GM19239 (cell line): ENCODE results near the gene MAP7D1.

ENCODE experiments used
- DNase-seq: peaks from one replicate; pipeline ENCODE4 v3.0.0; 2011; ENCODE audit warnings: low spot score; ENCODE audit not compliant: insufficient read length
- FAIRE-seq: peaks from 2 replicates; lab custom pipeline; 2011; peaks lifted over from hg19 to GRCh38; lab: Jason Lieb, UNC

Gene MAP7D1

DNA sequence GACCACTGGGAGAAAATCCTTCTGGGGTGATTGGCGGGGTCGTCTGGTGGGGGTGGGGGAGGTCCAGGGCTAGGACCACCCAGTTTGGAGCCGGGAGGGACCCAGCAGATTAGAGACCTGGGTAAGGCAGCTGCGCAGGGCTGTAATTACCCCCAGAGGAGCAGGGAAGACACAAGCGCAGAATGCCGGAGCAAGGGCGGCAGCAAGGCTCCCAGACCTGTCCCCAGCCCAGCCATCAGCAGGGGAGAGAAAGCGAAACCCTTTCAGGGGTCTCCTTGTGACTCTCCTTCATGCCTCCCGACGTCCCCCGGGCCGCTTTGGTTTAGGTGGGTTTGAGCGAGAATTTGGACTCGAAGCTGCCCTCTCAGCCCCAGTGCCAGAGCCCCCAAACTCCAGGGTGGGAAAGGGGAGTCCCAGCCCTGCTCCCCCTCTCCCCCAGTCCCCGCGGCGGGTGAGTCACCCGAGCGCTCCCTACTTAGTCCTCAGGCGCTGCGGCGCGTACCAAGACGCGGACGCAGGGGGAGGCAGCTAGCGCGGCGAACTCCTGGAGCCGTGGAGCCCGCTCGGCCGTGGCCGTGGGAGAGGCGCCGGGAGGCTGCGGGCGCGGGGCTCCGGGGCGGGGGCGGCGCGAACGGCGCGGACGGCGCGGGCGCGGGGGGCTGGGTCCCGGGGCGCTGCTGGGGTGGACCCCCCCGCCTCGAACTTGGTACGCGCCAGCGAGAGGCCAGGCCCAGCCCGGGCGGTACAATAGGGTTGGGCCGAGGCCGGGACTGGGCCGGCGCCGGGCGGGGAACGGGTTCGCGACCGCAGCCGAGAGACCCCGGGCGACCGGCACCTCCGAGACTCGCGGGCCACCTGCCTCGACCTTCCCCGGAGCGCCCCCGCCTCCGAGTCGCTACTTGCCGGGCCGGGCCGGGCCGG lies at the start of gene MAP7D1:
Gene MAP7D1, plus strand, starts transcription at position 753 of the 921 bp plus-strand sequence. CDS start 258 bp downstream, outside the sequence.
- FAIRE-seq, result peak; percentile 94

DNA sequence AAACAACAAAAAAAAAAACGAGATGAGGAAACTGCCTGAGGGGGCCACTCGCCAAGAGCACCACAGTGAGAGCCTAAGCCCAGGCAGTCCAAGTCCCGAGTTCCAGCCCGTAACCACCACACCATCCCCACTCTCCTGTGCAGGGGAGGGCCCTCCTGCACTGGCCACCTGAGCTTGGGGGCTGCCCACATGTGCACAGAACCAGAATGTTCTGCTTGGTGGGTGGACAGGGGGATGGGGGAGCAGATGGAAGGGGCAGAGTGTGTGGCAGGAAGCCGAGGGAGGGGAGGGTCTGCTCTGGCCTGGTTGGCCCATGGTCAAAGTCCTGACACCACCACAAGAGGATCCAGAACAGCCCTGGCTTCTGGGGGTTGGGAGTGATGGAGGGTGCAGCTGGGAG lies 49.7 kb upstream of the MAP7D1 start:
- FAIRE-seq, result no peak
- no peak for DNase-seq

More for the DNA sequence above, at the start of gene MAP7D1:
- DNase-seq, result peak; percentile 78

DNA sequence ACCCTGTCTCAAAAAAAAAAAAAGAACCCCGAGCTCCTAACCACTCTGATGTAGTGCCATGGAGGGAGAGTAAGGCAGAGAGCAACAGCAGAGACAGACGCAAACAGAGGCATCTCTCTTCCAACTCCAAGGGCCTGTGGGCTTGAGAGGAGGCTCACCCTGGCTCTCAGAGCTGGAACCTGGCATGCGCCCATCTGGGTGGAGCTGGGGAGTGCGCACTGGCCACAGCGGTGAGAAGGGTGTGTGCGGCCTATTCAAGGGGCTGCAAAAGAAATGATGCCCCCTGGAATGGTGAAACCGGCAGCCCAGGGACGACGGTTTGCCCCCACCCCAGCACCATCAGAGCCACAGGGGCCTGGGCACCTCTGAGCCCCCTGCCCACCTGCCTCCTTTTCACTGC lies 48.6 kb upstream of the MAP7D1 start:
- DNase-seq, result no peak
- no peak for FAIRE-seq

DNA sequence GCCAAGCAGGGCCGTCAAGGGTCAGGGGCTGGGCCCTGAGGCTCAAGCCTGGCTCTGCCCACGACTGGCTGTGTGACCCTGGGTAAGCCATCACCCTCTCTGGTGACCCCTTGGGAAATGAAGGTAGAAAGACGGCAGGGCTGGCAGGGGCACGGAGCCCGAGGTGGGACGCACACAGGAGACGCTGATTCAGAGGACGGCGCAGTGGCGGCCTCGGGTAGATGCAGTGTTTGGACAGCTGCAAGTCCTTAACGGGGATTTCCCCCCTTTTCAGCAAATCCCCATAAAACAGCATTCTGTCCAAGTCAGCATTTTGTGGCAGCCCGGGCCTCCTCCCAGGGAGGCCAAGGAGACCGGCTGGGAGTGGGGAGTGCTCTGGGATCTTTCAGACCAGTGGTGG lies 47.6 kb upstream of the MAP7D1 start:
- no peak for FAIRE-seq
- DNase-seq, result no peak

DNA sequence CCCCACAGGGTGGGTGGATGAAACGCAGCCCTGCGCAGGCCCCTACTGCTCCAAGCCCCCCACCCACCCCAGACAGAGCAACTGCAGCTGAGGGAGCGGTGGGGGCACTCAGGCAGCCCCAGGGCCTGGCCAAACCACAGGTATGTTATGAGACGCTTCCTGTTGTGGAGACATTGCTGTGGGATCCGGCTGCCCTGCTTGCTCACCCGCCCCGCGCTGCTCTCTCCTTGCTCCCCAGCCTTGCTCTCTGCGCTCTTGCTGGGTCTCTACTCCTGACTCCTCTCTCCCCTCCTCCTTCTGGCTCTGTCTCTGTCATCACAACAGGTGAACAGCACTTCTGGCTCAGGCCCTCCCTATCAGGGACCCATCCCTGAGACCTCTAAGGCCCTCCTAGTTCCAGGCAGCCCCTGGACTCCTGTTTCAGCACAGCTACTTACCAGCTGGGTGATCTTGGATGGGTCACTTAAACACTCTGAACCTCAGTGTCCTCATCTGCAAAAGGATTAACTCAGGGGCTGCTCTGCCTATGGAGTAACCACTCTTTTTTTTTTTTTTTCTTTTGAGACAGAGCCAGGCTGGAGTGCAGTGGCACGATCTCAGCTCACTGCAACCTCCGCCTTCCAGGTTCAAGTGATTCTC lies 46.8 kb upstream of the MAP7D1 start:
- no peak for DNase-seq
- FAIRE-seq, result no peak

DNA sequence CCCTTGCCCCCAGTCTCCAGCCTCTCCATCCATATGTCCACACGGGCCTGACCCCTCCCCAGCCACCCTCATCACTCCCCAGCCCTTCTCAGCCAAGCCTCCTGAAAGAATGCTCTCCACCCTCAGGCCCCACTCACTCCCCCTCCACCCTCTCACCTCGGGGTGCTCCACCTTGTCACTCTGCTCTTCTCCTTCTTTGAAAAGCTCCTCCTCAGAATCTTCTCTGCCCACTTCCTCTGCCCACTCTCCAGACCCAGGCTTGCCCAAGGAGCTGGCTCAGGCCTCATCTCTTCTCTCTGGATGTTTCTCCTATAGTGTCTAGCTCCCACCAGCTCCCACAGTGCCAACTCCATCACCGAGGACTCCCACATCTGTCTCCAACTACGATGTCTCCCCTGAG lies 44.8 kb upstream of the MAP7D1 start:
- FAIRE-seq (no peak), DNase-seq (no peak)

DNA sequence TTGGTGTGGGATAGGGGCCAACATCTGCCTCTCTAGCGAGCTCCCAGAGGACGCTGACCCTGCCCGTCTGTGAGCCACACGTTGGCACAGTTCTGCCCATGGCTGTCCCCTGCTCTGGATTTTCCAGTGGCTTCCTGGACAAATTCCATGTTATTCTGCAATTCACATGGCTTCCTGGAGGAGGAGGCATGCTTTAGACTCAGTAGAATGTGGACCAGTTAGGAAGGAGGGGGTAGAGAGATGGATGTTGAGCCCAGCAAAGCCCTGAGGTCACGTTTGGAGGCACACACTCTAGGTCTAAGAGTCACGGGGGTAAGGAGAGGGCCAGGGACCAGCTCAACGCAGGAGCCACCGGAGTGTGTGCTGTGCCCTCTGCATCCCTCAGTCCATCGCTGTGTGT lies 43.1 kb upstream of the MAP7D1 start:
- DNase-seq, result no peak
- no peak for FAIRE-seq

DNA sequence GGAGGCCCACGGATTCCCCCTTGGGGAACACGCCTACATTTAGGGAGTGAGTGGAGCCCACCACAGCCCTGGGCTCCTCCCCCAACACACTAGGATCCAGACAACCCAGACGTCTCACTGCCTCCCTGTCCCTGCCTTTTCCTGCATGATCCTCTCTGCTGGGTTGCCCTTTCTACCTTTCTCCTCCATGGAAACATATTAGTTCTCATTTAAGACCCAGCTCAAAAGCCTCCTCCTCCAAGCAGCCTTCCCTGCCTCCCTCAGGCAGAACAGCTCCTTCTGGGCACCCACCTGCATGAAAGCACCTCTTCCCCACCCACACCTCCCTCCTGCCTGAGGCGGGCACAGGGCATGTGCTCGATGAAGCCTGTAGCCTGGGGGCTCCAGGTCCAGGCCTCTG lies 41.6 kb upstream of the MAP7D1 start:
- FAIRE-seq, result no peak
- DNase-seq, result no peak

DNA sequence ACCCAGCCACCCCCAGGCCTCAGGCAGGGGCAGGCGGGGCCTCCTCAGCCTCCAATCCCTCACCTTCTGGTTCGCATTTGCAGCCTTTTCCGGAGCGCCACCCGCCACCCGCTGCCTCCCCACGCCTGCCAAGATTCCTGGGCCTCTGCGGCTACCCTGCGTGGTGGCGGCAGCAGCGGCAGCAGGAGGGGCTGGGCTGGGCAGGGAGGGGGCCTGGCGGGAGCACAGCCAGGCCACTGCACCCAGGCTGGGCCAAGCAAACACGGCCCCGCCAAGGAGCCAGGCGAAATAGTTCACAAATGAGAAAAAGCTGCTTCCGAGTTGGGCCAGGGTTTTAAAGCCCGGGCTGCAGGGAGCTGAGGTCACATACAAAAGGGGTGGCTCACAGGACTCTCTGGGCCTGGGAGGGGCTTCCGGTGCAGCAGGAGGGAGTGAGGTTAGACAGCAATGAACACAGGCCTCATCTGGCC lies 40.7 kb upstream of the MAP7D1 start:
- DNase-seq (no peak), FAIRE-seq (no peak)

DNA sequence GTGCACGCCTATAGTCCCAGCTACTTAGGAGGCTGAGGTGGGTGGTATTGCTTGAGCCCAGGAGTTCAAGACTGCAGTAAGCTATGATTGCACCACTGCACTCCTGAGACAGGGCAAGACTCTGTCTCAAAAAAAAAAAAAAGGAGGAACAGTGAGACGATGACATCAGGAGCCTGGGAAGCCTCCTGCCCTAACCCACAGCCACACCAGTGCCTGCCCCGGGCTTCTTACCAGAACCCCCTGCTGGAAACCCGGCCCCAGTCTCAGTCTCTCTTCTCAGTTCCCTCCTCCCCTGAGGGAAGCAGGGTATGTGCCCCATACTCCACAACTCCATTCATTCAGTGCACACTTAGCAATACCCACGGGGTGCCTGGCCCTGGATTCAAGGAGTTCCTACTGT lies 40.0 kb upstream of the MAP7D1 start:
- DNase-seq, result no peak
- FAIRE-seq, result no peak

DNA sequence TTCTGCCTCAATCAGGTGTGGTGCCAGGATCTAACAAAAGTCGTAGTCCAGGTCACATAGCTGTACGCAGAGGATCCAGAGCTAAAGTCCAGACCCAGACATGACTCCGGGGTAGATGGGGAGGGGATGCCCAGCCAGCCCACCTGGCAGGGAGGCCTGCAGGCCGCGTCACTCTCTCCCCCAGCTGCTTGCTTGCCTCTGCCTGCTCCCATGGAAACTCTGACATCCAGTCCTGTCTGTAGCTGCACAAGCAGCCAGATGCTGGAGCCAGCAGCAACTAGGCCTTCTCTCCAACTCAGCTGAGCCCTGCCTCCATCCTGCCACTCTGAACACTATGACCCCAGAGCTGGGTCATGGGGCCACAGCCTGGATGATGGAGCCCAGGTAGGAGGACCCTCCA lies 39.1 kb upstream of the MAP7D1 start:
- FAIRE-seq, result no peak
- no peak for DNase-seq

DNA sequence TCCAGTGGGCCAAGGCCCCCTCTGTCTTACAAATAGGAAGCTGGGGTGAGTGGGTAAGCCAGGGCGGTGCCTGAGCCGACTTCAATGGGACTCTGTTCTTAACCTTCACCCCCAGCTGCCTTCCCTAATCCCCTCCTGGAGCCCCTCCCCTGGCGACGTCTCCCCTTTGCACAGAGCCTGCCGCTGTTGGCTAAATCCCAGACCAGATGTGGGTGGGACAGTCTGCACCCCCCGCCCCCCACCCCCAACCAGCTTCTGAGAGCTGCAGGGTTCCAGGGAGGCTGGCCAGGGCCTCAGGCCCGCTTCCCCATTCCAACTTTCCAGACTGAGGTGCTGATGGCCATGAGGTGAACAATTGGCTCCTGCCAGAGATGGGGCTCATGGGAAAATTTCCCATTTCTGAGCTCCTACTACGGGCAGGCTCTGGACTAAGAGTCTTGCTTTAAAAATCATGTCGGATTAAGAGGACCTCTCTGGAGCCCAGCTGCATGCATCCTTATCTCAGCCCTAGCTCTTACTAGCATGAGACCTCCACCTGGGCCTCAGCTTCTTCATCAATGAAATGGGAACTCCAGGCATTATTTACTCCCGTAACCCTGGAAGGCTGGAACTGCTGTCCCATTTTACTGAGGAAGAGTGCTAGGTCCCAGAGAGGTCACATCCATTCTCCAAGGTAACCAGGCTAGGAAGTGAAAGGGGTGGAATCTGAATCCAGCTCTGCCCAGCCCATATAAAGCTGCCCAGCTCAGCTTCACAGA lies 37.3 kb upstream of the MAP7D1 start:
- no peak for DNase-seq
- FAIRE-seq, result no peak

DNA sequence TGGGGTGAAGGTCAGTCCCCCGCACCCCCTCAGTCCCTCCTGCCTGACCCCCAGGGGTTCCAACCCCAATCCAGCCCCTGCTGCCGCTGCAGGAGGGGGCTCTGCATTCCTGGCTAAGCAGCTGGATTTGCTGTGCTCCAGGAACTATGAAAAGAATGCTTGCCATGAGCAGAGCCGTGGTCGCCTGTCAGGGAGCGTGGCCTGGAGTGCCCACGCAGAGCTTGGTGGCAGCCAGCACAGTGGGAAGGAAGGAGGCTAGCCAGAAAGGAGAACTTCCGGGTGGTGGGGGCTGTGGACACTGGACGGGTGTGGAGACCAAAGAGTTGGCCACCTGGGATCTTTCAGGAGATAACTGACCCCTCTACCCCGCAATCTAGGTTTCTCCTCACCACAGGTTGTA lies 36.5 kb upstream of the MAP7D1 start:
- no peak for FAIRE-seq
- no peak for DNase-seq

DNA sequence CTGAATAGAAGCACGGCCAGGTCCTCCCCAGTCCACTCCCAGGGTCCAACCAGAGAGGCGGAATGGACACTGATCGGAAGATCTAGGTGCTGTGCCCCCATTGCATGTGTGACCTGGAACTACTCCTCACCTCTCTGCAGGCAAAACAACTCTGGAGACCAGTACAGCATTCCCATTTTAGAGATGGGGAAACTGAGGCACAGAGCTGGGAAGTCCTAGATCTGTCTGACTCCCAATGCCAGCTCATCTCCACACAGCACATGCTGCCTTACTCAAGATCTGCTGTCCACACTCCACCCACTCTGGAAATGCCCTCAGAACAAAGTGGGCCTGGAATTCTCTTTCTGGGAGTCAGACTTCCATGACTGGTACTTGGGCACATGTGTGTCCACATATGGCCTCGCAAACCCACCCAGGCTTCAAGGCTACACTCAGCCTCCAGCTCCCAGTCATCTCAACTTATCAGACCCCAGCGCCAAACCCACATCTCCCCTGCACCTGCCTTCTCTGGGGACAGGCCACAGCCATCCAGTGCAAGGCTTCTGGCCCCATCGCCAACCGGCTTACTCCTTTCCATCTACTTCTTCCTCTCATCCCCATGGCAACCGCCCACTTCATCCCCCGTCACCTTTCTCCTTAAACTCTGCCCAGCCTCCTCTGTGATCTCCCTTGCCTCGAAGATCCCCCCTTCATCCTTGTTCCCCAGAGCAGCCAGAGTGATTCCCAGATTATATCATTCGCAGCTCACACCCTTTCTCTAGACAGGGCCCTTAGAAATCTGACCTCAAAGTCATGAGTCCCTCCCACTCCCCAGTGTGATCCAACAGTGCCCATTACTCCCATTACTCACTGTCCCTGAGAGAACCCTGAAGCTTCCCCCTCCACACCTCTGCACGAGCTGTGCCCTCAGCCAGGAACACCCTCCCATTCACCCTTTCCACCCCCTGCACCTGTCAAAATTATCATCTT lies 33.6 kb upstream of the MAP7D1 start:
- DNase-seq (no peak), FAIRE-seq (no peak)

DNA sequence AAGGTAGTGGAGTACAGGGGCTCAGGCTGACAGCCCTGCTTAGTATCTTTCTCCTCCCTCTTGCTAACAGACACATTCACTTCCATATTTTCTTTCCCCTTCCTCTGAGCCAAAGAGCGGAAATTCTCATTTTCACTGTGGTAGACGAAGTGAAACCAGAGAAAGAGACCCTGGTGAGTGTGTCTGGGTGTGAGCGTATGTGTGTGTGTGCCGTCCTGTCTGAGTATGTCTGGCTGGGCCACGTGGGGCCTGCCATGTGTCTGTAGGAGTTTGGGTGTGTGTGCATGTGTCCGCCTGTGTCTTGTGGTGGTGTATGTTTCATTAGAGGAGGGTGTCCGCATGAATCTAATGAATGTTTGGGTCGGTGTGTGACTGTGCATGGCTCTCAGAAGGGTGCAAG lies 32.6 kb upstream of the MAP7D1 start:
- FAIRE-seq (peak; percentile 81), DNase-seq (peak; percentile 69)

DNA sequence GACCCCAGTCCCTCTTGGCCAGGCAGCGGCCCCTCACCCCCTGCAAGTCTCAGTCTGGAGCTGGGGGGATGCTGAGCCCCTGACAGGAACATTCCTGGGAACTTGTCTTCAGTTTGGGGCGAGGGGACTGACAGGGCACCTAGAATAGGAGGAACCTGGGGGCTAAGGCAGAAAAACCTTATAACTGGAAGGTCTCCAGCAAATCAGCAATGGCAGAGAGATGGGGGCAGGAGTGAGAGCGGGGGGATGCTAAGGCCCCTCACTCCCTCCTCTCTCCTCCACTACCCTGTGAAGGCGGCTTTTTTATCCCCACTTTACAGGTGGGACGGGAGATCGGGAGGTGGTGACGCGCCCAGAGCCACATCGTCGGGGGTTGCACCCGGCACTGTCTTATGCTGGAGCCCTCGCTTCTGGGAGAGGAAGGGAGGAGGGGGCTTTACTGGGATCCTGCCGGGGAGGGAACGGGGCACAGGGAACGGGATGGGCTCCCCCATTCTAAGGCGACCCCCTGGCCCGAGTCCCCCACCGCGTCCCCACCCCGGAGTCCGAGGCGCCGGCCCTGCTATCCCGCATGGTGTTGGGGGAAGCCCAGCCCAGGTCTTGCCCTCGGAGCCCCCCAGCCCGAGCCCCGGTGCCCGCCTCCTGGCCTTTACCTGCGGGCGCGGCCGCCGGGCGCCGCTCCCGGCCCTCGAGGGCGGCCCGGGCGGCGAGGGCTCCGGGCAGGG lies 31.4 kb upstream of the MAP7D1 start:
- DNase-seq, result no peak
- no peak for FAIRE-seq

DNA sequence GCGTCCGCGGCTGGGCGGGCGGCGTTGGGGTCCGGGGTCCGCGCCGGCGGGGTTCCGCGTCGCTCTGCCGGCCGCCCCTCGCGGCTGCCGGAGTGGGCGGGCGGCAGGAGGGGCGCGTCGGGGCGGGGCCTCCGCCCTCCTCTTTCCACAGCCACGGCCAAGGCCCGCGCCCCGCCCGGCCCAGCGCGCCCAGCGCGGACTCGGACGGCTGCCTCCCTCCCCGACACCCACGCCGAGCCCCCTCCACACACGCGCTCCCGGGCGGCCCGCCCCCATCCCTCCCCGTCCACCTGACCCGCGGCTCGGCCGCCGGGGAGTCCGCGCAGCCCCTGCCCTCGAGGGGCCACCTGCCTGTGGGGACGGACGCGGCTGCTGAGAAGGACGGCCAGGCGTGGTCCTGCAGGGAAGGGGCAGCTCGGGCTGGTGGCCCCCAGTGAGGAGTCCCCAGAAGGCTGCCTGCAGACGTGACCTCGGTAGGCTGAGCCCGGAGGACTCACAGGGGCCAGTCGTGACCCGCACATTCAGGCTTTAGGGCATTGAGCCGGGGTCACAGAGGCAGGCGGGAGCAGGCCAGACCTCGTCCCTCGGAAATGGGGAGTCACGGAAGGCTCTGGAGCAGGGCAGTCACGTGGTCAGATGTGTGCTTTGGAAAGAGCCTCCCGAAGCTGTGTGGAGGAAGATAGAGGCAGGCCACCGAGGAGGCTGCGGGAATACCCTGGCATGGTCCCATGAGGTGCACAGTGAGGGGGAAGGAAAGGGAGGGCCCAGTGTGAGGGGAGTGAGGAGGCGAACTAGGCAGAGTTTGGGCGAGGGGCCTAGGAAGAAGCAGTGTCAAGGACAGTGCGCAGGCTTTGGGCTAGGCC lies 30.6 kb upstream of the MAP7D1 start, which contains the start of gene COL8A2:
Gene COL8A2, minus strand, starts transcription at position 94 of the 863 bp plus-strand sequence. CDS start 24,980 bp downstream, outside the sequence.
- FAIRE-seq, result no peak
- DNase-seq, result no peak
